Activated T-helper 9 cell treated with anti-CD3 and anti-CD28 coated beads, Interleukin-2, amount 50 U/mL, for 16 hours (primary cell): Measurements from ENCODE around the gene MYL7.
"Not testable (repeated sequence)": the region's sequence is repeated elsewhere in the genome, so short reads cannot be mapped to it uniquely, and the experiment has no call there.

Experiments
- DNase-seq: peaks from one replicate; pipeline ENCODE4 v3.0.0-alpha.2; 2020; ENCODE audit warnings: low read depth

Gene MYL7

GRCh38 chr7:44141221-44141850, at the start of gene MYL7:
Gene MYL7, minus strand, starts transcription at chr7:44141332. Its CDS starts 27 bp downstream, at chr7:44141305.
- DNase-seq: no peak

GRCh38 chr7:44189993-44190872, 49.1 kb upstream of the MYL7 start:
- DNase-seq: no peak

GRCh38 chr7:44189286-44189992, 48.3 kb upstream of the MYL7 start, which contains the start of gene GCK:
Gene GCK, minus strand, starts transcription at chr7:44189439. Its CDS starts 486 bp downstream, at chr7:44188953.
- DNase-seq: no peak

- DNase-seq: no peak
Measured at GRCh38 chr7:44188480-44189225, 47.5 kb upstream of the MYL7 start.

GRCh38 chr7:44187636-44188416, 46.7 kb upstream of the MYL7 start:
- DNase-seq: no peak

GRCh38 chr7:44186736-44187135, 45.6 kb upstream of the MYL7 start:
- DNase-seq: no peak

- no peak for DNase-seq
Measured at GRCh38 chr7:44185729-44186128, 44.6 kb upstream of the MYL7 start.

- DNase-seq: no peak
Measured at GRCh38 chr7:44184873-44185446, 43.8 kb upstream of the MYL7 start.

GRCh38 chr7:44184206-44184872, 43.2 kb upstream of the MYL7 start:
- DNase-seq: no peak

- no peak for DNase-seq
Measured at GRCh38 chr7:44183386-44183785, 42.3 kb upstream of the MYL7 start.

- DNase-seq: no peak
Measured at GRCh38 chr7:44182827-44183226, 41.7 kb upstream of the MYL7 start.

GRCh38 chr7:44180631-44181030, 39.5 kb upstream of the MYL7 start:
- DNase-seq: no peak

- DNase-seq: no peak
Measured at GRCh38 chr7:44177570-44178131, 36.5 kb upstream of the MYL7 start.

- no peak for DNase-seq
Measured at GRCh38 chr7:44176486-44176885, 35.4 kb upstream of the MYL7 start.

- DNase-seq: no peak
Measured at GRCh38 chr7:44175730-44176129, 34.6 kb upstream of the MYL7 start.

GRCh38 chr7:44174694-44174948, 33.5 kb upstream of the MYL7 start:
- DNase-seq: not testable (repeated sequence)

- DNase-seq: no peak
Measured at GRCh38 chr7:44173911-44174693, 33.0 kb upstream of the MYL7 start.

- no peak for DNase-seq
Measured at GRCh38 chr7:44172803-44173424, 31.8 kb upstream of the MYL7 start.

GRCh38 chr7:44172352-44172751, 31.2 kb upstream of the MYL7 start:
- DNase-seq: no peak
